ENCODE data around the gene TYROBP. TPM values are rescaled to one million over a fixed set of nuclear protein-coding genes. Genes with fewer than 3 reads are reported as not detected.

TYROBP gene
- total RNA-seq, 1 donor, result not detected

DNA sequence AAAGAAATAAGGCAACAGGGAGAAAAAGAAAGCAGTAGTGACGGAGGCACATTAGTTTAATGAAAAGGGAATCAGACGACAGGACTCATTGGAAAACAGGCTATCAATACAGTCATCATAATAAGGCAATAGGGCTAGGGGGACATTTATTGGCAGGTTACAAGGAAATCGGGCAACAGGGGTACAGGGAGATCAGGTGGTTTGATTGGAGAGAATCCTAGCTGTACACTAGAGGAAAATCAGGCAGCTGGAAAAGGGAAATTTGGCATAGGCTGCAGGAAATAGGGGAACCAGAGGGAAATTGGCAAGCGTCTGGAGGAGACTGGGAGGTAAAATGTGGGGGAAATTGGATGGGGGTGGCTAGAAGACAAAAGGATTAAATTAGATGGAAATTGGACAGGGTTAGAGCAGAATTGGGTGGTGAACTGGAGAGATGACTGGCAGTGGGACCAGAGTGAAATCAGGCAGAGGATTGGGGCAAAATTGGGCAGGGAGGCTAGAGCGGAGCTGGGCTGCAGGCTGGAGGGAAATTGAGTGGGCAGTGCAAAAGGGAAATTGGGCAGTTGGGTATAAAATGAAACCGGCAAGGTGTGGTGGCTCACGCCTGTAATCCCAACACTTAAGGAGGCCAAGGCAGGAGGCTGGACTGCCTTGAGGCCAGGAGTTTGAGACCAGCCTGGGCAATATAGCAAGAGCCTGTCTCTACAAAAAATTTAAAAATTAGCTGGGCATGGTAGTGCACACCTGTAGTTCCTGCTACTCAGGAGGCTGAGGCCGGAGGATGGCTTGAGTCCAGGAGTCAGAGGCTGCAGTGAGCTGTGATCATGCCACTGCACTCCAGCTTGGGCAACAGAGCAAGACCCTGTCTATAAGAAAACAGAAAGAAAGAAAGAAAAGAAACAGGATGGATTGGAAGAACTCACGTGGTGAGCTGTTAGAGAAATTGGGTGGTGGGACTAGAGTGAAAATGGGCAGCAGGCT, 35.5 kb upstream of the TYROBP start:
- no peak for DNase-seq (ENCODE audit: low read depth)
- TF ChIP-seq, protein P1, sequence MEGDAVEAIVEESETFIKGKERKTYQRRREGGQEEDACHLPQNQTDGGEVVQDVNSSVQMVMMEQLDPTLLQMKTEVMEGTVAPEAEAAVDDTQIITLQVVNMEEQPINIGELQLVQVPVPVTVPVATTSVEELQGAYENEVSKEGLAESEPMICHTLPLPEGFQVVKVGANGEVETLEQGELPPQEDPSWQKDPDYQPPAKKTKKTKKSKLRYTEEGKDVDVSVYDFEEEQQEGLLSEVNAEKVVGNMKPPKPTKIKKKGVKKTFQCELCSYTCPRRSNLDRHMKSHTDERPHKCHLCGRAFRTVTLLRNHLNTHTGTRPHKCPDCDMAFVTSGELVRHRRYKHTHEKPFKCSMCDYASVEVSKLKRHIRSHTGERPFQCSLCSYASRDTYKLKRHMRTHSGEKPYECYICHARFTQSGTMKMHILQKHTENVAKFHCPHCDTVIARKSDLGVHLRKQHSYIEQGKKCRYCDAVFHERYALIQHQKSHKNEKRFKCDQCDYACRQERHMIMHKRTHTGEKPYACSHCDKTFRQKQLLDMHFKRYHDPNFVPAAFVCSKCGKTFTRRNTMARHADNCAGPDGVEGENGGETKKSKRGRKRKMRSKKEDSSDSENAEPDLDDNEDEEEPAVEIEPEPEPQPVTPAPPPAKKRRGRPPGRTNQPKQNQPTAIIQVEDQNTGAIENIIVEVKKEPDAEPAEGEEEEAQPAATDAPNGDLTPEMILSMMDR (IDR thresholded peaks at IDR 0.05; ENCODE audit: insufficient read depth, low read length), result no peak
- no peak overlapping the region for H3K4me3 ChIP-seq (ENCODE audit: low read depth, low read length)

GRCh38 chr19:35942235-35942634, 34.1 kb upstream of the TYROBP start:
- no peak for DNase-seq (ENCODE audit: low read depth)
- TF ChIP-seq, protein P1 (IDR thresholded peaks at IDR 0.05; ENCODE audit: insufficient read depth, low read length), result no peak
- H3K4me3 ChIP-seq (ENCODE audit: low read depth, low read length), result no peak overlapping the region

DNA sequence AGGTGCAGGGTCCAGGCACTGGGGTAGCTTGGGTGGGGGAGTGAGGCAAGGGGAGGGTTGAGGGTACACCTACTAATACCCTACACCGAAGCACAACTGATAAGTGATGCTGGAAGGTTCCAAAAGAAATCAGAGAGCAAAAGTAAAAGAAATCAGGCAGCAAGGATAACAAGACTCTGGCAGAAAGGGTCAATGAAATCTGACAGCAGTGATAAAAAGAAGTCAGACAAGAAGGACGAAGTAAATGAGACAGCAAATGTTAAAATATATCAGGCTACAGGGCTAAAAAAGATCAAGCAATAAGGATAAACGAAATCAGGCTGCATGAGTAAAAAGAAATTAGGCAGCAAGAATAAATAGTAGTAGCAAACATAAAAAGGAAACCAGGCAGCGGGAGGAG, 32.7 kb upstream of the TYROBP start:
- H3K4me3 ChIP-seq (ENCODE audit: low read depth, low read length), result no peak overlapping the region
- DNase-seq (ENCODE audit: low read depth), result no peak
- TF ChIP-seq, protein P1 (IDR thresholded peaks at IDR 0.05; ENCODE audit: insufficient read depth, low read length), result no peak

- TF ChIP-seq, protein P1 (IDR thresholded peaks at IDR 0.05; ENCODE audit: insufficient read depth, low read length), result no peak
- no peak for DNase-seq (ENCODE audit: low read depth)
Observed at GRCh38 chr19:35940078-35940775, 32.1 kb upstream of the TYROBP start.

DNA sequence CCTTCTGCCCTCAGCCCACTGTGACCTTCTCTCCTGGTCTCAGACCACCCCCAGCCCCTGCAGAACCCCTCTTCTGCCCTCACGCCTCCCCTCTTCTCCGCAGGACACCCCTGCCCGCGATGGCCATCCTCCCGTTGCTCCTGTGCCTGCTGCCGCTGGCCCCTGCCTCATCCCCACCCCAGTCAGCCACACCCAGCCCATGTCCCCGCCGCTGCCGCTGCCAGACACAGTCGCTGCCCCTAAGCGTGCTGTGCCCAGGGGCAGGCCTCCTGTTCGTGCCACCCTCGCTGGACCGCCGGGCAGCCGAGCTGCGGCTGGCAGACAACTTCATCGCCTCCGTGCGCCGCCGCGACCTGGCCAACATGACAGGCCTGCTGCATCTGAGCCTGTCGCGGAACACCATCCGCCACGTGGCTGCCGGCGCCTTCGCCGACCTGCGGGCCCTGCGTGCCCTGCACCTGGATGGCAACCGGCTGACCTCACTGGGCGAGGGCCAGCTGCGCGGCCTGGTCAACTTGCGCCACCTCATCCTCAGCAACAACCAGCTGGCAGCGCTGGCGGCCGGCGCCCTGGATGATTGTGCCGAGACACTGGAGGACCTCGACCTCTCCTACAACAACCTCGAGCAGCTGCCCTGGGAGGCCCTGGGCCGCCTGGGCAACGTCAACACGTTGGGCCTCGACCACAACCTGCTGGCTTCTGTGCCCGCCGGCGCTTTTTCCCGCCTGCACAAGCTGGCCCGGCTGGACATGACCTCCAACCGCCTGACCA, 31.4 kb upstream of the TYROBP start:
- DNase-seq (ENCODE audit: low read depth), result no peak
- H3K4me3 ChIP-seq (ENCODE audit: low read depth, low read length), result no peak overlapping the region
- TF ChIP-seq, protein P1 (IDR thresholded peaks at IDR 0.05; ENCODE audit: insufficient read depth, low read length), result no peak

More at GRCh38 chr19:35940078-35940775, 32.1 kb upstream of the TYROBP start:
- no peak overlapping the region for H3K4me3 ChIP-seq (ENCODE audit: low read depth, low read length)
